Hepatocyte (in vitro differentiated cells): ENCODE results near the gene TPRX1.
"Not testable (repeated sequence)": the region's sequence is repeated elsewhere in the genome, so short reads cannot be mapped to it uniquely, and the experiment has no call there.

Source experiments
- CTCF ChIP-seq: fragments of 200-600 bp; sonication (generic); IDR thresholded peaks from 2 replicates; pipeline ENCODE4 v1.5.1; 2016; ENCODE audit warnings: antibody characterized with exemption, mild to moderate bottlenecking; ENCODE audit not compliant: poor library complexity
- EZH2 ChIP-seq: fragments of 200-600 bp; sonication (generic); IDR thresholded peaks from 2 replicates; pipeline ENCODE4 v1.6.1; 2016; ENCODE audit warnings: antibody characterized with exemption, mild to moderate bottlenecking, borderline replicate concordance

GRCh38 chr19:47816270-47816669 is 11.9 kb upstream of the TPRX1 start:
- TF ChIP-seq CTCF, EZH2: not testable (repeated sequence)
